Left lung (tissue), 10 donors: Measurements from ENCODE around the gene PPA1. TPM values are rescaled to one million over a fixed set of nuclear protein-coding genes. Genes with fewer than 3 reads are reported as not detected.
A peak's percentile ranks its signal among the peaks of the same experiment; 100 is the strongest.

Experiments
- ATAC-seq: fragments of 200-7000 bp; cut with Tn5 transposase; one replicate; pipeline ENCODE4 v1.9.1; 2020; ENCODE audit warnings: moderate library complexity
- DNase-seq, 4 donors: peaks; one replicate each; pipeline ENCODE4 v3.0.0-alpha.2; 2013 to 2020
- H3K27ac ChIP-seq, 2 donors: fragments of 200-600 bp; sonication (generic) in 1 of 2; one replicate each; pipeline versions ENCODE4 v1.5.0 to v1.8.0; 2020 to 2021
- H3K27me3 ChIP-seq, 2 donors: fragments of 200-600 bp; sonication (generic) in 1 of 2; one replicate each; pipeline versions ENCODE4 v1.5.0 to v1.8.0; 2020 to 2021
- H3K36me3 ChIP-seq, 2 donors: fragments of 200-600 bp; sonication (generic) in 1 of 2; one replicate each; pipeline versions ENCODE4 v1.5.0 to v1.8.0; 2020 to 2021
- H3K4me1 ChIP-seq, 2 donors: fragments of 200-600 bp; one replicate each; pipeline ENCODE4 v1.8.0; 2021
- H3K4me3 ChIP-seq, 2 donors: fragments of 200-600 bp; sonication (generic) in 1 of 2; one replicate each; pipeline versions ENCODE4 v1.5.0 to v1.8.0; 2020 to 2021; ENCODE audit warnings: mild to moderate bottlenecking in 1 of 2
- H3K9me3 ChIP-seq, 2 donors: fragments of 200-600 bp; sonication (generic) in 1 of 2; one replicate each; pipeline versions ENCODE4 v1.5.0 to v1.8.0; 2020 to 2021
- CTCF ChIP-seq, 2 donors: fragments of 200-600 bp; sonication (generic) in 1 of 2; IDR thresholded peaks; one replicate each; pipeline versions ENCODE4 v1.5.0 to v1.8.0; 2021; ENCODE audit warnings: antibody characterized with exemption in 2 of 2
- intact Hi-C, 2 donors: fragments of 100-400 bp; cut with DNase I; formaldehyde crosslinking; loops; one replicate each; pipeline versions ENCODE4 v1.11.2 to v1.14.2; 2022
- polyA plus RNA-seq, 6 donors: library from polyadenylated mRNA; unstranded; fragments of 120-200 nt; gene quantifications; one replicate each; pipeline ENCODE4 v1.2.1, GENCODE V29; 2013; ENCODE audit not compliant: insufficient read length in 6 of 6
- total RNA-seq, 2 donors: library from RNA; stranded (reverse); fragmentation: NEBNext Ultra II Directional; extraction: Animal tissue kit (Norgen Biotek cat#: 25700); gene quantifications; one replicate each; pipeline ENCODE4 v1.2.1, GENCODE V29; 2021
- donor health status: DM: no; HTN: yes; CAD: no.
- donor health status: DM: no; HTN: no; CAD: no.

Gene PPA1
- total and polyA plus RNA-seq, 8 donors: 102 to 231 (median 129) TPM

- peaks cover 7 to 29% of the 10 kb centered on the region in 2 donors for H3K4me1 ChIP-seq
- peak overlapping the region; percentile 49 to 86 for H3K27ac ChIP-seq
- ATAC-seq (no peak), DNase-seq (no peak)
- H3K4me3 ChIP-seq: no peak overlapping the region
- intact Hi-C loops: no loop called here
- no peaks in the 10 kb centered on the region for H3K27me3 ChIP-seq
- H3K9me3 ChIP-seq: no peaks in the 10 kb centered on the region
- no peak for TF ChIP-seq CTCF (IDR thresholded peaks at IDR 0.05)
- H3K36me3 ChIP-seq: no peaks in the 10 kb centered on the region
Observed at GRCh38 chr10:70174058-70174741, 59.0 kb downstream of the PPA1 start.

- no peak for DNase-seq
- TF ChIP-seq CTCF (IDR thresholded peaks at IDR 0.05): no peak
- intact Hi-C loops: no loop called here
Observed at GRCh38 chr10:70169649-70170364, 63.4 kb downstream of the PPA1 start.

GRCh38 chr10:70169011-70169410 lies 64.2 kb downstream of the PPA1 start:
- Histone ChIP-seq H3K4me3 (peak overlapping the region; percentile 49 to 78), H3K27ac (peak overlapping the region; percentile 91 to 93), H3K9me3 (no peaks in the 10 kb centered on the region), H3K36me3 (peaks cover 0 to 33% of the 10 kb centered on the region in 2 donors), H3K27me3 (no peaks in the 10 kb centered on the region), H3K4me1 (peaks cover 10 to 63% of the 10 kb centered on the region in 2 donors)
- no peak for DNase-seq
- intact Hi-C loops: no loop called here
- no peak for ATAC-seq
- TF ChIP-seq CTCF (IDR thresholded peaks at IDR 0.05): no peak

More at GRCh38 chr10:70169649-70170364, 63.4 kb downstream of the PPA1 start:
- H3K27ac ChIP-seq: peak overlapping the region; percentile 91 to 93
- H3K4me3 ChIP-seq: peak overlapping the region; percentile 49 to 78
- H3K27me3 ChIP-seq: no peaks in the 10 kb centered on the region
- peak; percentile 41 for ATAC-seq
- no peaks in the 10 kb centered on the region for H3K9me3 ChIP-seq
- peaks cover 7 to 62% of the 10 kb centered on the region in 2 donors for H3K4me1 ChIP-seq
- peaks cover 0 to 28% of the 10 kb centered on the region in 2 donors for H3K36me3 ChIP-seq

- Histone ChIP-seq H3K27ac (no peak overlapping the region), H3K36me3 (peaks cover 0 to 33% of the 10 kb centered on the region in 2 donors), H3K4me3 (no peak overlapping the region), H3K4me1 (peaks cover 18 to 70% of the 10 kb centered on the region in 2 donors), H3K27me3 (no peaks in the 10 kb centered on the region), H3K9me3 (no peaks in the 10 kb centered on the region)
- TF ChIP-seq CTCF (IDR thresholded peaks at IDR 0.05): no peak
- intact Hi-C loops: no loop called here
- DNase-seq (no peak), ATAC-seq (no peak)
Observed at GRCh38 chr10:70167246-70167645, 66.0 kb downstream of the PPA1 start.

GRCh38 chr10:70166394-70166793 lies 66.8 kb downstream of the PPA1 start:
- no peaks in the 10 kb centered on the region for H3K27me3 ChIP-seq
- ATAC-seq (no peak), DNase-seq (no peak)
- H3K36me3 ChIP-seq: peaks cover 0 to 39% of the 10 kb centered on the region in 2 donors
- H3K27ac ChIP-seq: no peak overlapping the region
- TF ChIP-seq CTCF (IDR thresholded peaks at IDR 0.05): no peak
- intact Hi-C loops: no loop called here
- no peak overlapping the region for H3K4me3 ChIP-seq
- H3K4me1 ChIP-seq: peaks cover 18 to 78% of the 10 kb centered on the region in 2 donors
- no peaks in the 10 kb centered on the region for H3K9me3 ChIP-seq
